ENCODE results near the gene COG5. TPM values are rescaled to one million over a fixed set of nuclear protein-coding genes. Genes with fewer than 3 reads are reported as not detected.

Gene COG5
- total RNA-seq, 2 experiments from 2014 or later: 37.6 to 40.3 TPM

DNA sequence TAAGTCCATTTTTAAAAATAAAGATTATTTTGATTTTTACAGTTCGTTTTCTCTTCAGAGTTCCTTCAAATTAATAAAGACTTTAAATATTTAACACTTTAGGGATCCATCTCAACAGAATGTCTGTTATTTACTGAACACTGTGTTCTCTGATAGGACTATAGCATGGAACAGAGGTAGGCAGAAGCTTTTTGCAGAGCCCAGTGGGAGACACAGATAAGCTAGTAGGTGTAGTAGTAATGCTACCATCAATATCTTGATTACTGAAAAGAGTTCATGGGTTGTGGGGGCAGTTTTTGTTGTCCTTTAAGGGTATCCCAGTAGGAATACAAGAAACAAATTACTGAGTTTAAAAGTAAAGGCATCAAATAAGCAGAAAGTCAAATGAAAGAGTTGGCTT, 254.4 kb downstream of the COG5 start:
- Mint-ChIP-seq H3K9me3 (no peaks in the 10 kb centered on the region), H3K4me3 (no peak overlapping the region), H3K36me3 (ENCODE audit: low read depth) (peaks cover 13% of the 10 kb centered on the region), H3K27ac (no peak overlapping the region), H3K27me3 (no peaks in the 10 kb centered on the region), H3K4me1 (ENCODE audit: low read depth) (no peaks in the 10 kb centered on the region)
- intact Hi-C loops (cut with micrococcal nuclease): no loop called here
- ChIA-PET POLR2A (no interaction called here), CTCF (no interaction called here)
- ATAC-seq (no peak), DNase-seq (no peak)
- TF ChIP-seq, protein P1, sequence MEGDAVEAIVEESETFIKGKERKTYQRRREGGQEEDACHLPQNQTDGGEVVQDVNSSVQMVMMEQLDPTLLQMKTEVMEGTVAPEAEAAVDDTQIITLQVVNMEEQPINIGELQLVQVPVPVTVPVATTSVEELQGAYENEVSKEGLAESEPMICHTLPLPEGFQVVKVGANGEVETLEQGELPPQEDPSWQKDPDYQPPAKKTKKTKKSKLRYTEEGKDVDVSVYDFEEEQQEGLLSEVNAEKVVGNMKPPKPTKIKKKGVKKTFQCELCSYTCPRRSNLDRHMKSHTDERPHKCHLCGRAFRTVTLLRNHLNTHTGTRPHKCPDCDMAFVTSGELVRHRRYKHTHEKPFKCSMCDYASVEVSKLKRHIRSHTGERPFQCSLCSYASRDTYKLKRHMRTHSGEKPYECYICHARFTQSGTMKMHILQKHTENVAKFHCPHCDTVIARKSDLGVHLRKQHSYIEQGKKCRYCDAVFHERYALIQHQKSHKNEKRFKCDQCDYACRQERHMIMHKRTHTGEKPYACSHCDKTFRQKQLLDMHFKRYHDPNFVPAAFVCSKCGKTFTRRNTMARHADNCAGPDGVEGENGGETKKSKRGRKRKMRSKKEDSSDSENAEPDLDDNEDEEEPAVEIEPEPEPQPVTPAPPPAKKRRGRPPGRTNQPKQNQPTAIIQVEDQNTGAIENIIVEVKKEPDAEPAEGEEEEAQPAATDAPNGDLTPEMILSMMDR (IDR thresholded peaks at IDR 0.05): no peak

DNA sequence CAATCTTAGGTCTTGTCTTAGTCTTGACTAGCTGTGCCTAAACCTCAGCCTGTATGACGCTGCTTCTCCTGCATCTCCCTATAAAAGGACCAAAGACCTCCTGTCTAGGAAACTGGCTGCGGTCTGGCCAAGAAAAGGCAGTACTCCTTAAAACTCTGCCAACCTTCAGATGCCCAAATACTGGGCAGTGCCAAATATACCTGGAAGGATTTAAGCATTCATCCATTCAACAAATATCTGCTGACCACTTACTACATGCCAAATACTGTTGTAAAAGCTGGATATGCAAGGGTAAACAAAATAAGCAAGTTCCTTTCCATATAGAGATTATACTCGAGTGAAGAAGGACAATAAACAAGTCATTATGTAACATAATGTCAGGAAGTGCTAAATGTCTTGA, 259.1 kb downstream of the COG5 start:
- Mint-ChIP-seq H3K4me1 (ENCODE audit: low read depth) (no peaks in the 10 kb centered on the region), H3K27me3 (no peaks in the 10 kb centered on the region), H3K36me3 (ENCODE audit: low read depth) (peaks cover 7% of the 10 kb centered on the region), H3K4me3 (no peak overlapping the region), H3K9me3 (no peaks in the 10 kb centered on the region), H3K27ac (no peak overlapping the region)
- TF ChIP-seq, protein P1 (IDR thresholded peaks at IDR 0.05): no peak
- ChIA-PET POLR2A (no interaction called here), CTCF (no interaction called here)
- ATAC-seq (no peak), DNase-seq (no peak)
- intact Hi-C loops (cut with micrococcal nuclease): no loop called here

DNA sequence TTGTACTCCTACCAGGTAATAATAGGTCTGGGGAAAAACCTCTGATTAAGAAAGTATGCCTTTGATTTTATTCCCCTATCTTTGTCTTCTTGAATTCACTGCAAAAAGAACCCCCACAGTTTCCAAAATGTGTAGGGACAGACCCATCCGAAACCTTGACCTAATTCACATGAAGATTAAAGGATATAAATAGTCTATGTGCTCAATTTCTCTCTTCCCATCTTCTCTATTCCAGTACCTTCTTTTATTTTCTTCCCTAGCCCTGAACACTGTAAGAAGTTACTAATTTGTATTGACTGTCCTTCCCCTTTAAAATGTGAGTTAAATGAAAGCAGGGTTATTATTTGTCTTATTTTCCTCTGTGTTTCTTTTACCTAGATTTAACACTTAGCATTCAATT, 259.7 kb downstream of the COG5 start:
- no peaks in the 10 kb centered on the region for H3K9me3 Mint-ChIP-seq
- intact Hi-C loops (cut with micrococcal nuclease): no loop called here
- H3K36me3 Mint-ChIP-seq (ENCODE audit: low read depth): peaks cover 7% of the 10 kb centered on the region
- POLR2A ChIA-PET: no interaction called here
- ATAC-seq (no peak), DNase-seq (no peak)
- H3K27ac Mint-ChIP-seq: no peak overlapping the region
- TF ChIP-seq, protein P1 (IDR thresholded peaks at IDR 0.05): no peak
- H3K4me3 Mint-ChIP-seq: no peak overlapping the region
- H3K27me3 Mint-ChIP-seq: no peaks in the 10 kb centered on the region
- CTCF ChIA-PET: no interaction called here
- H3K4me1 Mint-ChIP-seq (ENCODE audit: low read depth): no peaks in the 10 kb centered on the region

DNA sequence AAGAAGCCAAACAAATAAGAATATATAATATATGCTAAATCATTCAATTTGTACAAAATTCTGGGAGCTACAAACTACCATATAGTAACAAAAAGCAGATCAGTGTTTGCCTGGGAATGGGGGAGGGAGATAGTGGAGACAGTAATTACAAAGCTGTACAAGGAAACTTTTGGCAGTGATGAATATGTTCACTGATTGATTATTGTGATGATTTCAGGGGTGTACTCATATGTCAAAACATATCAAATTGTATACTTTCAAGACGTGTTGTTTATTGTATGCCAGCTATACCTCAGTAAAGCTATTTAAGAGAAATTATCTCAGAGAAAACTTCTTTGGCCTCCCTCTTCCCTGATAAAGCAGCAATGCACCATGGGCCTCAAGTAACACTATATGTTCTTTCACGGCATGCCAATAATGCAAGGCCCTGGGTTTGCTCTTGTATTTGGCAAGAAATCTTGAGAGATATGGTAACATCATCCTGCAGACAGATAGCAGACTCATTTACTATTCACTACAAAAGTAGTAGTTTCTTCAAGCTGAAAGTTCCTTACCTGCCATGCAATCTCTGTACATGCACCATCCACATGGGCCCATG, 261.4 kb downstream of the COG5 start:
- ChIA-PET POLR2A (no interaction called here), CTCF (no interaction called here)
- no peaks in the 10 kb centered on the region for H3K27me3 Mint-ChIP-seq
- H3K36me3 Mint-ChIP-seq (ENCODE audit: low read depth): peaks cover 12% of the 10 kb centered on the region
- intact Hi-C loops (cut with micrococcal nuclease): no loop called here
- H3K4me3 Mint-ChIP-seq: no peak overlapping the region
- TF ChIP-seq, protein P1 (IDR thresholded peaks at IDR 0.05): no peak
- H3K27ac Mint-ChIP-seq: no peak overlapping the region
- ATAC-seq (no peak), DNase-seq (no peak)
- no peaks in the 10 kb centered on the region for H3K9me3 Mint-ChIP-seq
- no peaks in the 10 kb centered on the region for H3K4me1 Mint-ChIP-seq (ENCODE audit: low read depth)

DNA sequence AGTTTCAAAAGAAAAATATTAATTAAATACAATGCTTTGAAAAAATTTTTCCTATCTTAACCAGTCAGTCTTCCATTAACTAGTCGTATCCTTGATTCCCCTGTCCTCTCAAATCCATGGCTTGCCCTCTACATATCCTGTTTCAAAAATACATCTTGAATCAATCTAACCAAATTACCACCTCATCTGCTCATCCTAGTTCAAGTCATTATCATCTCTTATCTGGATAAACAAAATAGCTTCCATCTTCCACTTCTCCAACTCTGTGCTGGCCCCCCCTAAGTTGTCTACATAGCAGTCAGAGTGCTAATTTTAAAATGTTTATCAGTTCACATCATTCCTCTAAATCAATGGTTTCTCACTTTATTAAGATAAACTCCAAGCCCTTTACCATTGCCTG, 269.5 kb downstream of the COG5 start:
- peaks cover 24% of the 10 kb centered on the region for H3K36me3 Mint-ChIP-seq (ENCODE audit: low read depth)
- no peaks in the 10 kb centered on the region for H3K9me3 Mint-ChIP-seq
- ATAC-seq: no peak
- no peak overlapping the region for H3K4me3 Mint-ChIP-seq
- TF ChIP-seq, protein P1 (IDR thresholded peaks at IDR 0.05): no peak
- no peak overlapping the region for H3K27ac Mint-ChIP-seq
- H3K27me3 Mint-ChIP-seq: no peaks in the 10 kb centered on the region
- DNase-seq: no peak
- ChIA-PET CTCF (interaction anchor here (1.0 kb wide), 1 partner anchor 11 kb away, joined by 3 read pairs; no protein-coding TSS in a partner anchor), POLR2A (no interaction called here)
- intact Hi-C loops (cut with micrococcal nuclease): no loop called here
- no peaks in the 10 kb centered on the region for H3K4me1 Mint-ChIP-seq (ENCODE audit: low read depth)
